GM23248 (cell line): ENCODE results near the gene GNLY. TPM values are rescaled to one million over a fixed set of nuclear protein-coding genes. Genes with fewer than 3 reads are reported as not detected.

ENCODE experiments used
- DNase-seq: peaks from one replicate; pipeline ENCODE4 v3.0.0-alpha.2; 2015
- H2AFZ ChIP-seq: fragments of 200-600 bp; sonication (generic); 2 replicates; pipeline ENCODE4 v1.6.1; 2016; ENCODE audit warnings: antibody characterized with exemption
- H3F3A ChIP-seq: fragments of 200-600 bp; sonication (generic); 2 replicates; pipeline ENCODE4 v1.6.1; 2016; ENCODE audit warnings: mild to moderate bottlenecking, antibody characterized with exemption, mixed run types; ENCODE audit not compliant: insufficient read depth
- H3K27ac ChIP-seq: fragments of 200-600 bp; sonication (generic); 2 replicates; pipeline ENCODE4 v1.5.1; 2016; ENCODE audit warnings: mild to moderate bottlenecking
- H3K27me3 ChIP-seq: fragments of 200-600 bp; sonication (generic); replicated peaks from 2 replicates; pipeline ENCODE4 v1.6.1; 2016; ENCODE audit warnings: mild to moderate bottlenecking; ENCODE audit not compliant: insufficient read depth
- H3K36me3 ChIP-seq: fragments of 200-600 bp; sonication (generic); 2 replicates; pipeline ENCODE4 v1.6.1; 2016; ENCODE audit warnings: low read depth, mild to moderate bottlenecking
- H3K4me1 ChIP-seq: fragments of 200-600 bp; sonication (generic); 2 replicates; pipeline ENCODE4 v1.6.1; 2016; ENCODE audit warnings: mild to moderate bottlenecking; ENCODE audit not compliant: insufficient read depth
- H3K4me2 ChIP-seq: fragments of 200-600 bp; sonication (generic); one replicate; pipeline ENCODE4 v1.6.1; 2016; ENCODE audit warnings: mild to moderate bottlenecking; ENCODE audit not compliant: unreplicated experiment
- H3K4me3 ChIP-seq: fragments of 200-600 bp; sonication (generic); 2 replicates; pipeline ENCODE4 v1.5.1; 2016; ENCODE audit warnings: mild to moderate bottlenecking
- H3K79me2 ChIP-seq: fragments of 200-600 bp; sonication (generic); 2 replicates; pipeline ENCODE4 v1.6.1; 2016; ENCODE audit warnings: mild to moderate bottlenecking; ENCODE audit not compliant: insufficient read depth
- H3K9ac ChIP-seq: fragments of 200-600 bp; sonication (generic); 2 replicates; pipeline ENCODE4 v1.6.1; 2016; ENCODE audit warnings: mild to moderate bottlenecking
- H3K9me2 ChIP-seq: fragments of 200-600 bp; sonication (generic); 2 replicates; pipeline ENCODE4 v1.6.1; 2016; ENCODE audit warnings: mixed run types, mild to moderate bottlenecking, moderate library complexity; ENCODE audit not compliant: insufficient read depth
- H3K9me3 ChIP-seq: fragments of 200-600 bp; sonication (generic); one replicate; pipeline ENCODE4 v1.6.1; 2017; ENCODE audit warnings: low read depth
- H4K20me1 ChIP-seq: fragments of 200-600 bp; sonication (generic); 2 replicates; pipeline ENCODE4 v1.6.0; 2016; ENCODE audit not compliant: insufficient read depth
- EZH2 ChIP-seq: fragments of 200-600 bp; sonication (generic); IDR thresholded peaks from 2 replicates; pipeline ENCODE4 v1.6.1; 2018; ENCODE audit warnings: antibody characterized with exemption, mild to moderate bottlenecking; ENCODE audit not compliant: insufficient read depth, poor library complexity, severe bottlenecking
- EZH2phosphoT487 ChIP-seq: fragments of 200-600 bp; sonication (generic); IDR thresholded peaks from 2 replicates; pipeline ENCODE4 v1.6.1; 2018; ENCODE audit warnings: antibody characterized with exemption, moderate library complexity, mild to moderate bottlenecking, low read depth; ENCODE audit not compliant: insufficient read depth
- WGBS, 2 experiments: methylation state at CpG; one replicate each; pipeline ENCODE4 v1.1.6; 2015 to 2017; ENCODE audit warnings: low lambda C conversion rate in 2 of 2, low coverage in 1 of 2; ENCODE audit errors: missing lambda C conversion rate in 2 of 2; 5-methylcytosine and 5-hydroxymethylcytosine counted together
- in situ Hi-C: fragments of 300-500 bp; cut with MboI; formaldehyde crosslinking; loops from 2 replicates; pipeline ENCODE4 v1.15.0; 2020
- polyA plus RNA-seq: library from polyadenylated mRNA; unstranded; fragments of >200 nt; fragmentation: Nextera tagmentation; extraction: Ambion mirVana; gene quantifications from 2 replicates; pipeline ENCODE4 v1.2.1, GENCODE V29; 2016
- total RNA-seq: library from RNA; depleted of rRNA; stranded (reverse); fragments of >200 nt; shearing (Covaris generic); gene quantifications from 2 replicates; pipeline ENCODE4 v1.2.3, GENCODE V29; 2014

Gene GNLY
- total and polyA plus RNA-seq, 2 experiments from 2014 or later = not detected

DNA sequence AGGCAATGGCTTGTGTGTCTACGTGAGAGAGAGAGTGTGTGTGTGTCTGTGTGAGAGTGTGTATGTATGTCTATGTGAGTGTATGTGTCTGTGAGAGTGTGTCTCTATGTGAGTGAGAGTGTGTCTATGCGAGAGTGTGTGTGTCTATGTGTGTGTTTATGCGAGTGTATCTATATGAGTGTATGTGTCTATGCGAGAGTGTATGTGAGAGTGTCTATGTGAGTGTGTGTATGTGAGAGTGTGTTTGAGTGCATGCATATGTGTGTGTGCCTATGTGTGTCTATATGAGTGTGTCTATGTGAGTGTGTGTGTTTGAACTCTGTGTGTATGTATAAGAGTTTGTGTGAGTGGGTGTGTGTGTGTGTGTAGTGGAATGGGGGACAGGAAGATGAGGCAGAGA lies 9.8 kb upstream of the GNLY start:
- Histone ChIP-seq H3K4me2 (no peak overlapping the region), H3K36me3 (no peaks in the 10 kb centered on the region), H3K9me3 (no peaks in the 10 kb centered on the region), H3F3A (peaks cover 18% of the 10 kb centered on the region; the same call in 1 of the 2 replicates), H3K27me3 (no peaks in the 10 kb centered on the region), H4K20me1 (no peaks in the 10 kb centered on the region), H3K27ac (no peak overlapping the region), H3K9me2 (no peaks in the 10 kb centered on the region), H2AFZ (no peak overlapping the region), H3K4me1 (peaks cover 18% of the 10 kb centered on the region; the same call in 1 of the 2 replicates), H3K4me3 (no peak overlapping the region), H3K9ac (no peak overlapping the region), H3K79me2 (no peaks in the 10 kb centered on the region)
- TF ChIP-seq EZH2 (no peak), EZH2phosphoT487 (no peak)
- 95 to 99% methylated on average over 4 of the region's 4 CpGs for WGBS, 2 experiments
- in situ Hi-C loops = no loop called here
- no peak for DNase-seq

DNA sequence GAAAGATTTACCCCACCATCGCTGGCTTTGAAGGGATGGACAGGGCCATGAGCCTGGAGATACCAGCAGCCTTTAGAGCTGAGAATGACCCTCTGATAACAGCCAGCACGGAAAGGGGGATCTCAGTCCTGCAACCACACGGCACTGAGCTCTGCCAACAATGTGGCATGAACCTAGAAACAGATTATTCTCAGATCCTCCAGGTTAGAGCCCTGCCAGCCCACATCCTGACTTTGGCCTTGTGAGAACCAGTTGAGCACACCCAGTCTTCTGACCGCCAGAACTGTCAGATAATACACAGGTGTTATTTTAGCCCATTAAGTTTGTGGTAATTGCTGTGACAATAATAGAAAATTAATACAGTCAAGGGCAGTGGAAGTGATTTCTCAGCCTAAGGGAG lies 9.4 kb upstream of the GNLY start:
- H3K27ac ChIP-seq = no peak overlapping the region
- H3K4me3 ChIP-seq = no peak overlapping the region
- H2AFZ ChIP-seq = no peak overlapping the region
- H3K4me1 ChIP-seq = peaks cover 18% of the 10 kb centered on the region; the same call in 1 of the 2 replicates
- no peaks in the 10 kb centered on the region for H3K36me3 ChIP-seq
- 90% methylated on average over 4 of the region's 4 CpGs for WGBS, 2 experiments
- DNase-seq = no peak
- TF ChIP-seq EZH2phosphoT487 (no peak), EZH2 (no peak)
- H3K9me3 ChIP-seq = no peaks in the 10 kb centered on the region
- no peak overlapping the region for H3K9ac ChIP-seq
- H3K79me2 ChIP-seq = no peaks in the 10 kb centered on the region
- H3K4me2 ChIP-seq = no peak overlapping the region
- H3K27me3 ChIP-seq = no peaks in the 10 kb centered on the region
- in situ Hi-C loops = no loop called here
- peaks cover 18% of the 10 kb centered on the region; the same call in 1 of the 2 replicates for H3F3A ChIP-seq
- no peaks in the 10 kb centered on the region for H4K20me1 ChIP-seq
- H3K9me2 ChIP-seq = no peaks in the 10 kb centered on the region

DNA sequence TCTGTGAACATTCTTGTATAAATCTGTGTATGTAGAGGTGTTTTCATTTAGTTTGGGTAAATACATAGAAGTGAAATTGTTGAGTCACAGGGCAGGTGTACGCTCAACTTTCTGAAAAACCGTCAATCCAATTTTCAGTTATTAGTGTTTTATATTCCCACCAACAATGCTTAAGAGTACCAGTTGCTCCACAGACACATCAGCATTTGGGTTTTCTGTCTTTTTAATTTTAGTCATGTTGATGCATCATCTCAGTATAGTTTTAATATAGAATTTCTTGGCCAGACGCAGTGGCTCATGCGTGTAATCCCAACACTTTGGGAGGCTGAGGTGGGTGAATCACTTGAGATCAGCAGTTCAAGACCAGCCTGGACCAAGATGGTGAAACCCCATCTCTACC lies 3.2 kb upstream of the GNLY start:
- no peak for DNase-seq
- Histone ChIP-seq H3K27me3 (no peaks in the 10 kb centered on the region), H3K9me2 (no peaks in the 10 kb centered on the region), H3K27ac (no peak overlapping the region), H3F3A (no peaks in the 10 kb centered on the region), H3K36me3 (no peaks in the 10 kb centered on the region), H3K4me2 (no peak overlapping the region), H2AFZ (no peak overlapping the region), H3K79me2 (no peaks in the 10 kb centered on the region), H3K4me1 (no peaks in the 10 kb centered on the region), H3K9me3 (no peaks in the 10 kb centered on the region), H3K9ac (no peak overlapping the region), H3K4me3 (no peak overlapping the region), H4K20me1 (no peaks in the 10 kb centered on the region)
- WGBS, 2 experiments = 85 to 90% methylated on average over 4 of the region's 4 CpGs
- TF ChIP-seq EZH2phosphoT487 = no peak
- in situ Hi-C loops = no loop called here

DNA sequence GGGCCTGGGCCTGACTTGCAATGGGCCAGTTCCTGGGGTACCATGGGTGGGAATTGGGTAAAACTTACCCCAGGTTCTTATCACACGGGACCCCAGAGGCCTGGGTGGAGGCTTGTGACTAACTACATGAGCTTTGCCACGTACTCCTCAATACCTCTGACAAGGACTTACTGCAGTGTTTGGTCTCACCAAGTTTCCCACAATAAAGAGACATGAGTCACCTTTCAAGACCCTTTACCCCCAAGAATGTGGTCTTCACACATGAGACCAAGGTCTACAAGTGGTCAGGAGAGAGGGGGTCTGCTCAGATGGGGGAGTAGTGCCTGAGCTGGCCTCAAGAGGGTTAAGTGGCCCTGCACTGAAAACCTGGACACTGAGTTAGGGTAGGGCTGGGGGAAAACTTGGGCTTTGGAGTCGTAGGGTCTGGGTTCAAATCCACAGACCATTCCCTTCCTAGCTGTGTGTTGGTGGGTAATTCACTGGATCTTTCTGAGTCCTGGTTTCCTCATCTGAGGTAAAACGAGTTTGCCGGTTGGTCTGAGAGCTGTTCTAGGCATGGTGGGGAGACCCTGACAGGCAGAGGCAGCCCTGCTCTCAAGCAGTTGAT lies 2.0 kb upstream of the GNLY start:
- TF ChIP-seq EZH2phosphoT487 (no peak), EZH2 (no peak)
- DNase-seq = no peak
- no peaks in the 10 kb centered on the region for H3K9me3 ChIP-seq
- no peaks in the 10 kb centered on the region for H3K27me3 ChIP-seq
- no peaks in the 10 kb centered on the region for H3K4me1 ChIP-seq
- no peaks in the 10 kb centered on the region for H3K36me3 ChIP-seq
- H2AFZ ChIP-seq = no peak overlapping the region
- no peak overlapping the region for H3K27ac ChIP-seq
- H3K9me2 ChIP-seq = no peaks in the 10 kb centered on the region
- WGBS, 2 experiments = 67 to 87% methylated on average over 5 of the region's 5 CpGs
- in situ Hi-C loops = no loop called here
- H3K4me3 ChIP-seq = no peak overlapping the region
- no peaks in the 10 kb centered on the region for H3F3A ChIP-seq
- no peak overlapping the region for H3K9ac ChIP-seq
- H3K4me2 ChIP-seq = no peak overlapping the region
- no peaks in the 10 kb centered on the region for H3K79me2 ChIP-seq
- no peaks in the 10 kb centered on the region for H4K20me1 ChIP-seq

DNA sequence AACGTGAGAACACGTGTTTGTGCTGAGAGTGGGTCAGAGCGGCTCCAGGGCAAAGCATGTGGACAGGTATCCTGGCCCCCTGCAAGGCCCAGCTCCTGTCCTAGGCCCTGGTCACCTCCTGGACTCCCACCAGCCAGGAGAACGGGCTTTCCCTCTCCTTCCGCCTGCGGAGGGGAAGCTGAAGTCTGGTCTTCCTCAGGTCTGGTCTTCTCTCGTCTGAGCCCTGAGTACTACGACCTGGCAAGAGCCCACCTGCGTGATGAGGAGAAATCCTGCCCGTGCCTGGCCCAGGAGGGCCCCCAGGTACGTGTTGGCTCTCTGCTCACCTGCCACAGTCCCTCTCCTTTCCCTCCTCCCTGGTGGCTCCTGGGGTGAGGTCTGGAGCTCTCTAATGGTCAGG lies 963 bp downstream of the GNLY start:
- Histone ChIP-seq H3F3A (no peaks in the 10 kb centered on the region), H4K20me1 (no peaks in the 10 kb centered on the region), H3K9ac (no peak overlapping the region), H3K79me2 (no peaks in the 10 kb centered on the region), H3K4me3 (no peak overlapping the region), H3K9me2 (no peaks in the 10 kb centered on the region), H3K4me2 (no peak overlapping the region), H2AFZ (no peak overlapping the region), H3K9me3 (no peaks in the 10 kb centered on the region), H3K4me1 (no peaks in the 10 kb centered on the region), H3K36me3 (no peaks in the 10 kb centered on the region), H3K27ac (no peak overlapping the region), H3K27me3 (no peaks in the 10 kb centered on the region)
- in situ Hi-C loops = no loop called here
- WGBS, 2 experiments = 75 to 77% methylated on average over 11 of the region's 11 CpGs
- DNase-seq = no peak
- no peak for TF ChIP-seq EZH2phosphoT487
- TF ChIP-seq EZH2 = no peak
